Measurements from ENCODE around the gene G0S2. TPM values are rescaled to one million over a fixed set of nuclear protein-coding genes. Genes with fewer than 3 reads are reported as not detected.

G0S2 gene
- total and polyA plus RNA-seq, 7 experiments from 2014 or later, result 0.39 to 128 (median 49.2) TPM; not detected in 3

DNA sequence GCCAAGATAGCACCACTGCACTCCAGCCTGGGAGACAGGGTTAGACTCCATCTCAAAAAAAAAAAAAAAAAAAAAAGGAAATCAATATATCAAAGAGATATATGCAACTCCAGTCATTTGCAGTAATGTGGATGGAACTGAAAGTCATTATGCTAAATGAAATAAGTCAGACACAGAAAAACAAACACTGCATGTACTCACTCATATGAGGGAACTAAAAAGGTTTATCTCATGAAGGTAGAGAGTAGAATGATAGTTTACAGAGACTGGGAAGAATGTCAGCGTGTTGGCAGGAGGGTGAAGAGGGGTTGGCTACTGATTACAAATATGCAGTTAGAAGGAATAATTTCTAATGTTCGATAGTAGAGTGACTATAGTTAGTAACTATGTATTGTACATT, 42.6 kb downstream of the G0S2 start:
- H3K27me3 Mint-ChIP-seq, result no peaks in the 10 kb centered on the region
- no peaks in the 10 kb centered on the region for H3K27me3 ChIP-seq (ENCODE audit: control insufficient read depth in 2 of 2, insufficient read depth in 2 of 2, low read length in 2 of 2)
- no peak overlapping the region for H3K27ac Mint-ChIP-seq
- CTCF ChIA-PET, result no interaction called here
- H3K4me1 Mint-ChIP-seq, result peaks cover 3 to 28% (median 15%) of the 10 kb centered on the region in 7 donors
- DNase-seq, result no peak
- H3K9me3 ChIP-seq (ENCODE audit: control insufficient read depth in 2 of 3, low read length in 3 of 3), result no peaks in the 10 kb centered on the region
- no peaks in the 10 kb centered on the region for H3K4me1 ChIP-seq (ENCODE audit: control insufficient read depth in 2 of 2, insufficient read depth in 2 of 2, low read length in 2 of 2)
- H3K36me3 Mint-ChIP-seq, result peaks cover 0 to 9% (median 4%) of the 10 kb centered on the region in 5 donors
- ATAC-seq, result no peak
- H3K27ac ChIP-seq (ENCODE audit: low read depth, low read length), result no peak overlapping the region
- no peaks in the 10 kb centered on the region for H3K36me3 ChIP-seq (ENCODE audit: control insufficient read depth in 2 of 3, insufficient read depth in 3 of 3, low read length in 3 of 3)
- H3K9me3 Mint-ChIP-seq, result peaks cover 0 to 6% (median 0%) of the 10 kb centered on the region in 11 donors
- intact Hi-C loops (cut with micrococcal nuclease), result no loop called here
- POLR2A ChIA-PET, result no interaction called here
- no peak overlapping the region for H3K4me3 Mint-ChIP-seq
- no peak overlapping the region for H3K4me3 ChIP-seq (ENCODE audit: low read length)

DNA sequence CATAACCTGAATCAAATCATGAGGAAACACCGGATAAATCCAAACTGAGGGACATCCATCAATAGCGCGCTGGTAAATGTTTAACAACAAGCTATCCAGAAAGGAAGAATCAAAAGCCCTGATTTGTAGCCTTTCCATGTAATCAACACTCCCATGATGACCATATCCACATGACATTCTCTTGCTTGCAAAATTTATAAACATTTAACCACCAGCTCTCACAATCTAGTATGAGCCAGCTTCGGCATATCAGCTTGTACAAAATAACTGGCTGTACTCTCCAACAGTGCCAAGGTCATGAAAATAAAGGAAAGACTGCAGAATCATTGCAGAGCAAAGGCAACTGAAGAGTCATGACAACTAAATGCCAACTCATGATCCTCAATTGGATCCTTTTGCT, 45.1 kb downstream of the G0S2 start:
- H3K4me3 ChIP-seq (ENCODE audit: low read length), result no peak overlapping the region
- Mint-ChIP-seq H3K9me3 (peaks cover 0 to 6% (median 0%) of the 10 kb centered on the region in 11 donors), H3K4me1 (peaks cover 5 to 38% (median 33%) of the 10 kb centered on the region in 7 donors), H3K27ac (peak overlapping the region in 1 of 9 donors; percentile 63), H3K36me3 (peaks cover 0 to 10% (median 4%) of the 10 kb centered on the region in 5 donors), H3K4me3 (no peak overlapping the region), H3K27me3 (no peaks in the 10 kb centered on the region)
- ATAC-seq (no peak), DNase-seq (no peak)
- ChIA-PET POLR2A (no interaction called here), CTCF (interaction anchor here (0.7 kb wide), 1 partner anchor 38 kb away, joined by 4 read pairs; no protein-coding TSS in a partner anchor)
- H3K36me3 ChIP-seq (ENCODE audit: control insufficient read depth in 2 of 3, insufficient read depth in 3 of 3, low read length in 3 of 3), result no peaks in the 10 kb centered on the region
- no peaks in the 10 kb centered on the region for H3K27me3 ChIP-seq (ENCODE audit: control insufficient read depth in 2 of 2, insufficient read depth in 2 of 2, low read length in 2 of 2)
- intact Hi-C loops (cut with micrococcal nuclease), result no loop called here
- peaks cover 0 to 20% of the 10 kb centered on the region in 2 donors for H3K4me1 ChIP-seq (ENCODE audit: control insufficient read depth in 2 of 2, insufficient read depth in 2 of 2, low read length in 2 of 2)
- H3K9me3 ChIP-seq (ENCODE audit: control insufficient read depth in 2 of 3, low read length in 3 of 3), result no peaks in the 10 kb centered on the region
- no peak overlapping the region for H3K27ac ChIP-seq (ENCODE audit: low read depth, low read length)

DNA sequence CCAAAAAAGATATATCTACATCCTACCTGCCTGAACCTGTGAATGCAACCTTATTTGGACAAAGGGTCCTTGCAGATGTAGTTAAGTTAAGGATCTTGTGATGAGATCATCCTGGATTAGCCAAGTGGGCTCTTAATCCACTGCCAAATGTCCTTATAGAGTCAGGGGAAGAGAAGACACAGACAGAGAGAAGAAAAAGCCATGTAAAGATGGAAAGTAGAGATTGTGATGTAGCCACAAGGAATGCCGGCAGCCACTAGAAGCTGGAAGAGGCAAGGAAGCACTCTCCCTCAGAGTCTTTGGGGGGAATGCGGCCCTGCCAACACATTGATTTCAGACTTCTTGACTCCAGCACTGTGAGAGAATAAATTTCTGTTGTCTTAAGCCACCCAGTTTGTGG, 45.6 kb downstream of the G0S2 start:
- no peak overlapping the region for H3K4me3 Mint-ChIP-seq
- intact Hi-C loops (cut with micrococcal nuclease), result no loop called here
- peaks cover 0 to 6% (median 0%) of the 10 kb centered on the region in 11 donors for H3K9me3 Mint-ChIP-seq
- H3K27me3 Mint-ChIP-seq, result no peaks in the 10 kb centered on the region
- no peak overlapping the region for H3K4me3 ChIP-seq (ENCODE audit: low read length)
- H3K36me3 Mint-ChIP-seq, result peaks cover 0 to 13% (median 4%) of the 10 kb centered on the region in 5 donors
- DNase-seq, result no peak
- ChIA-PET POLR2A (no interaction called here), CTCF (interaction anchor here (0.7 kb wide), 1 partner anchor 39 kb away, joined by 4 read pairs; no protein-coding TSS in a partner anchor)
- H3K9me3 ChIP-seq (ENCODE audit: control insufficient read depth in 2 of 3, low read length in 3 of 3), result no peaks in the 10 kb centered on the region
- H3K27me3 ChIP-seq (ENCODE audit: control insufficient read depth in 2 of 2, insufficient read depth in 2 of 2, low read length in 2 of 2), result no peaks in the 10 kb centered on the region
- peaks cover 3 to 37% (median 32%) of the 10 kb centered on the region in 7 donors for H3K4me1 Mint-ChIP-seq
- no peak overlapping the region for H3K27ac Mint-ChIP-seq
- no peak for ATAC-seq
- H3K4me1 ChIP-seq (ENCODE audit: control insufficient read depth in 2 of 2, insufficient read depth in 2 of 2, low read length in 2 of 2), result peaks cover 0 to 23% of the 10 kb centered on the region in 2 donors
- no peak overlapping the region for H3K27ac ChIP-seq (ENCODE audit: low read depth, low read length)
- H3K36me3 ChIP-seq (ENCODE audit: control insufficient read depth in 2 of 3, insufficient read depth in 3 of 3, low read length in 3 of 3), result no peaks in the 10 kb centered on the region

DNA sequence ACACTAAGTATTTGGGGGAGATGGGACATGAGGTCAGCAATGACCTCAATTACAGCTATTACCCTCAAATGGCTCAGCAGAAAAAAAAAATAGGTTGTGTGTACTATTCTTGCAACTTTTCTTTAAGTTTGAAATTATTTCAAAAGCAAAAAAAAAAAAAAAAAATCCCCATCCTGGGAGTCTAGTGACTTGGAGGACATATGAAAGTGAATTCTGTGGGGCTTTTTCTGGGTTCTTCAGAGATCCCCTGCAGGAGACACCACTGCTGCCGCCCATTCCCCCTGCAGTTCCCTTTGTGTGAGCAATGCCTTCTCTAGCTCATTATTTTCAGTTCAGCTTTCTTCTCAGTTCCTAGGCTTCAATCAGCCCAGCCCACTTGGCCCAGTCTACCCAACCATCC, 46.1 kb downstream of the G0S2 start:
- DNase-seq, result no peak
- ChIA-PET CTCF (no interaction called here), POLR2A (interaction anchor here (0.6 kb wide), 1 partner anchor 122 kb away, joined by 4 read pairs; no protein-coding TSS in a partner anchor)
- ATAC-seq, result no peak
- Mint-ChIP-seq H3K27me3 (no peaks in the 10 kb centered on the region), H3K27ac (peak overlapping the region in 1 of 9 donors; percentile 40), H3K4me3 (no peak overlapping the region), H3K36me3 (peaks cover 0 to 13% (median 4%) of the 10 kb centered on the region in 5 donors), H3K4me1 (peaks cover 3 to 33% (median 28%) of the 10 kb centered on the region in 7 donors), H3K9me3 (peaks cover 0 to 6% (median 0%) of the 10 kb centered on the region in 11 donors)
- Histone ChIP-seq H3K27me3 (ENCODE audit: control insufficient read depth in 2 of 2, insufficient read depth in 2 of 2, low read length in 2 of 2) (no peaks in the 10 kb centered on the region), H3K4me1 (ENCODE audit: control insufficient read depth in 2 of 2, insufficient read depth in 2 of 2, low read length in 2 of 2) (peaks cover 0 to 23% of the 10 kb centered on the region in 2 donors), H3K4me3 (ENCODE audit: low read length) (no peak overlapping the region), H3K27ac (ENCODE audit: low read depth, low read length) (no peak overlapping the region), H3K9me3 (ENCODE audit: control insufficient read depth in 2 of 3, low read length in 3 of 3) (no peaks in the 10 kb centered on the region), H3K36me3 (ENCODE audit: control insufficient read depth in 2 of 3, insufficient read depth in 3 of 3, low read length in 3 of 3) (no peaks in the 10 kb centered on the region)
- intact Hi-C loops (cut with micrococcal nuclease), result no loop called here

DNA sequence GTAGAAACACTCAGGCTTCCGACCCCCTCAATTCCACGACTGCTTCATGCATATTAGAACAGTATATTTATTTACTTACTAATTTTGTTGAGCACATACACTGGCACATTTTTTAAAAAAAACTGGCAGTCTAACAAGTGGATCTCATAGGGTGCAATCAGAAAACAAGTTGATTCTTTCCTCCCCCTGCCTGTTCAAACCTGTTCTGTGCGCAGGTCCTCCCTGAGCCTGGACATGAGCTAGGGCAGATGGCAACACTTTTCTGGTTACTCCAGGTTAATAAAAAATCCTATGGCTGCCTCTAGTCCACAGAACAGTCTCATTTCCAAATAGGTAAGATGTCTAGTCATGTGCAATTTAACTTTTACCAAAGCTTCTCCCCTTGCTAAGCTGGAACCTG, 48.1 kb downstream of the G0S2 start:
- CTCF ChIA-PET, result interaction anchor here (0.6 kb wide), 2 partner anchors 28 to 157 kb away, joined by 3 to 4 read pairs; no protein-coding TSS in a partner anchor

DNA sequence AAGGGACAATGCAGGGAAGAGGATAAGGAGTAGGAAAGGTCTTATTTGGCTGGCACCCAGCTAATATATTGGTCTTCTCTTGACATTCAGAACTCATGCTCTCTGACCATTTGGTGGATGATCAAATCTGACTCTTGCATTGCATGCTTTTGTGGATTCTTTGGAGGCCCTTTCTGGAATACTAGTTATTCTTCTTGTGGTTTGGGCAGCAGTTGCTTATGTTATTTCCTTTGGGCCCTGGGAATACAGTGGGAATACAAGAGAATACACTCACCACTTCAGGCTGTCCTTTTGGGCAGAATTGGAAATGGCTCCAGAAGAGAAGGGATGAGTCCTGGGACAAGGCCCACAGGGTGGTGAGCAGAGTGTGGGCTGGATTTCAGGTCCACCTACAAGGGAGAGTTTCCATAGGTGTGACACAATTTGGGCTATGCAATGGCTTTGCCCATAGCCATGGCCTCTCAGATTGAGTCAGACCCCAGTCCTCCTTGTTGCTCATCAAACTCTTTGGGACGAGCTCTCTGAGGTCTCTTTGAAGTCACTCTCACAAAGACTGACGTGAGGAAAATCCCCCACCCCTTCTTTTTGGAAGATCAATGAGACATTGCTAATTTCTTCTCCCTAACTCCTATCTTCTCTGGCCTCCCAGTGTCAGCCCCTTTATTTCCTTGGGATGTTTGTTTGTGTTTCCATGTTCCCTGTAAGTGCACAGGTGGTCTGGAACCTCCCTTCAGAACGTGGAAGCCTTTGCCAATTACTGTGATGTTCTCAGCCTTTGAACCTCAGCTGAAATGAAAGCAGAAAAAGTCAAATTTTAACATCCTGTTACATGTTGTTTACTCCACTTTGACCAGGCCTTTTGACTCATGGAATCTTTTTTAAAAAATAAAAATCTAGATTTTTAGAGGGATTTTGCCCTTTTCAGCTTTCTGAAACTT, 48.8 kb downstream of the G0S2 start:
- ATAC-seq (peak; percentile 36), DNase-seq (peak in 7 of 9 donors; percentile 7 to 66 (median 23))
- peak overlapping the region; percentile 60 for H3K27ac ChIP-seq (ENCODE audit: low read depth, low read length)
- no peaks in the 10 kb centered on the region for H3K36me3 ChIP-seq (ENCODE audit: control insufficient read depth in 2 of 3, insufficient read depth in 3 of 3, low read length in 3 of 3)
- intact Hi-C loops (cut with micrococcal nuclease), result loop anchor here (1.0 kb wide), 2 partner anchors 24 to 44 kb away; no protein-coding TSS in a partner anchor
- Mint-ChIP-seq H3K4me3 (peak overlapping the region in 9 of 10 donors; percentile 61 to 86 (median 78)), H3K9me3 (peaks cover 0 to 11% (median 0%) of the 10 kb centered on the region in 11 donors), H3K27ac (peak overlapping the region; percentile 74 to 99 (median 93)), H3K27me3 (no peaks in the 10 kb centered on the region), H3K36me3 (peaks cover 0 to 15% (median 4%) of the 10 kb centered on the region in 5 donors), H3K4me1 (peaks cover 7 to 49% (median 38%) of the 10 kb centered on the region in 7 donors)
- H3K4me3 ChIP-seq (ENCODE audit: low read length), result no peak overlapping the region
- H3K27me3 ChIP-seq (ENCODE audit: control insufficient read depth in 2 of 2, insufficient read depth in 2 of 2, low read length in 2 of 2), result no peaks in the 10 kb centered on the region
- no peaks in the 10 kb centered on the region for H3K9me3 ChIP-seq (ENCODE audit: control insufficient read depth in 2 of 3, low read length in 3 of 3)
- peaks cover 0 to 23% of the 10 kb centered on the region in 2 donors for H3K4me1 ChIP-seq (ENCODE audit: control insufficient read depth in 2 of 2, insufficient read depth in 2 of 2, low read length in 2 of 2)
- ChIA-PET POLR2A (interaction anchor here (0.7 to 3.1 kb wide), 12 partner anchors 10 to 60 kb away, joined by 3 to 19 read pairs (median 4); partner anchors contain the start of genes C1orf74 and TRAF3IP3), CTCF (interaction anchor here (0.6 to 1.3 kb wide), 4 partner anchors 24 to 158 kb away, joined by 3 to 7 read pairs (median 3); no protein-coding TSS in a partner anchor)

More for the DNA sequence above, 48.1 kb downstream of the G0S2 start:
- Mint-ChIP-seq H3K4me1 (peaks cover 7 to 49% (median 38%) of the 10 kb centered on the region in 7 donors), H3K9me3 (peaks cover 0 to 12% (median 0%) of the 10 kb centered on the region in 11 donors), H3K27me3 (no peaks in the 10 kb centered on the region), H3K36me3 (peaks cover 0 to 15% (median 4%) of the 10 kb centered on the region in 5 donors), H3K27ac (peak overlapping the region in 6 of 9 donors; percentile 47 to 99 (median 88)), H3K4me3 (no peak overlapping the region)
- no peak overlapping the region for H3K4me3 ChIP-seq (ENCODE audit: low read length)
- no peaks in the 10 kb centered on the region for H3K36me3 ChIP-seq (ENCODE audit: control insufficient read depth in 2 of 3, insufficient read depth in 3 of 3, low read length in 3 of 3)
- ATAC-seq, result no peak
- no peaks in the 10 kb centered on the region for H3K9me3 ChIP-seq (ENCODE audit: control insufficient read depth in 2 of 3, low read length in 3 of 3)
- intact Hi-C loops (cut with micrococcal nuclease), result no loop called here
- POLR2A ChIA-PET, result interaction anchor here (0.7 to 3.1 kb wide), 8 partner anchors 9 to 48 kb away, joined by 3 to 19 read pairs (median 4); no protein-coding TSS in a partner anchor
- DNase-seq, result no peak
- no peak overlapping the region for H3K27ac ChIP-seq (ENCODE audit: low read depth, low read length)
- no peaks in the 10 kb centered on the region for H3K27me3 ChIP-seq (ENCODE audit: control insufficient read depth in 2 of 2, insufficient read depth in 2 of 2, low read length in 2 of 2)
- peaks cover 0 to 23% of the 10 kb centered on the region in 2 donors for H3K4me1 ChIP-seq (ENCODE audit: control insufficient read depth in 2 of 2, insufficient read depth in 2 of 2, low read length in 2 of 2)
